DOHH2 (cell line): ENCODE results near the gene PUS10.

Experiments used
- H3F3A ChIP-seq: fragments of 200-600 bp; sonication (generic), shearing (Covaris generic); 2 replicates; pipeline ENCODE4 v1.6.0; 2016; ENCODE audit warnings: antibody characterized with exemption, mild to moderate bottlenecking; ENCODE audit not compliant: control insufficient read depth, insufficient read depth
- H3K27ac ChIP-seq: fragments of 200-600 bp; sonication (generic); 2 replicates; pipeline ENCODE4 v1.5.1; 2014; ENCODE audit warnings: low read depth, mild to moderate bottlenecking, low read length, moderate library complexity
- H3K27me3 ChIP-seq: fragments of 200-600 bp; sonication (generic); 2 replicates; pipeline ENCODE4 v1.6.1; 2014; ENCODE audit warnings: mild to moderate bottlenecking, low read length, mixed read lengths; ENCODE audit not compliant: control insufficient read depth
- H3K36me3 ChIP-seq: fragments of 200-600 bp; sonication (generic); 2 replicates; pipeline ENCODE4 v1.6.1; 2014; ENCODE audit warnings: mild to moderate bottlenecking, low read length, moderate library complexity, mixed read lengths; ENCODE audit not compliant: control insufficient read depth
- H3K4me1 ChIP-seq: fragments of 200-600 bp; sonication (generic); 2 replicates; pipeline ENCODE4 v1.6.1; 2014; ENCODE audit warnings: mild to moderate bottlenecking, low read length, mixed read lengths; ENCODE audit not compliant: control insufficient read depth
- H3K4me2 ChIP-seq: fragments of 200-600 bp; sonication (generic); 2 replicates; pipeline ENCODE4 v1.6.0; 2014; ENCODE audit warnings: mild to moderate bottlenecking, low read length, moderate library complexity
- H3K4me3 ChIP-seq: fragments of 200-600 bp; sonication (generic); 2 replicates; pipeline ENCODE4 v1.5.1; 2014; ENCODE audit warnings: mild to moderate bottlenecking, low read length, mixed read lengths
- H3K79me2 ChIP-seq: fragments of 200-600 bp; sonication (generic); 2 replicates; pipeline ENCODE4 v1.6.1; 2014; ENCODE audit warnings: mild to moderate bottlenecking, low read length, mixed read lengths; ENCODE audit not compliant: control insufficient read depth
- H3K9me2 ChIP-seq: fragments of 200-600 bp; sonication (generic); replicated peaks from 2 replicates; pipeline ENCODE4 v1.6.1; 2014; ENCODE audit warnings: mild to moderate bottlenecking, low read length, mixed read lengths; ENCODE audit not compliant: control insufficient read depth
- H3K9me3 ChIP-seq: fragments of 200-600 bp; sonication (generic); 2 replicates; pipeline ENCODE4 v1.6.1; 2014; ENCODE audit warnings: antibody characterized with exemption, low read length, mixed read lengths; ENCODE audit not compliant: control insufficient read depth, insufficient read depth
- H4K20me1 ChIP-seq: fragments of 200-600 bp; sonication (generic); 2 replicates; pipeline ENCODE4 v1.6.0; 2014; ENCODE audit warnings: low read depth, mild to moderate bottlenecking, antibody characterized with exemption, low read length, moderate library complexity; ENCODE audit not compliant: control insufficient read depth, insufficient read depth
- CTCF ChIP-seq: fragments of 200-600 bp; sonication (generic); IDR thresholded peaks from one replicate; pipeline ENCODE4 v1.5.1; 2014; ENCODE audit warnings: antibody characterized with exemption, mild to moderate bottlenecking, low read depth, low read length; ENCODE audit not compliant: poor library complexity, severe bottlenecking
- EZH2phosphoT487 ChIP-seq: fragments of 200-600 bp; sonication (generic); IDR thresholded peaks from 2 replicates; pipeline ENCODE4 v1.6.1; 2017; ENCODE audit warnings: borderline replicate concordance, mild to moderate bottlenecking, antibody characterized with exemption, low read length, moderate library complexity, mixed read lengths

The PUS10 gene

GRCh38 chr2:61057562-61057961, 39.5 kb upstream of the PUS10 start:
- Histone ChIP-seq H4K20me1 (no peaks in the 10 kb centered on the region), H3K4me2 (no peak overlapping the region), H3K4me1 (peaks cover 9% of the 10 kb centered on the region), H3K9me3 (no peaks in the 10 kb centered on the region), H3K27me3 (no peaks in the 10 kb centered on the region), H3F3A (no peaks in the 10 kb centered on the region), H3K36me3 (no peaks in the 10 kb centered on the region), H3K9me2 (no peaks in the 10 kb centered on the region), H3K27ac (no peak overlapping the region), H3K4me3 (no peak overlapping the region), H3K79me2 (no peaks in the 10 kb centered on the region)
- TF ChIP-seq CTCF (no peak), EZH2phosphoT487 (no peak)

DNA sequence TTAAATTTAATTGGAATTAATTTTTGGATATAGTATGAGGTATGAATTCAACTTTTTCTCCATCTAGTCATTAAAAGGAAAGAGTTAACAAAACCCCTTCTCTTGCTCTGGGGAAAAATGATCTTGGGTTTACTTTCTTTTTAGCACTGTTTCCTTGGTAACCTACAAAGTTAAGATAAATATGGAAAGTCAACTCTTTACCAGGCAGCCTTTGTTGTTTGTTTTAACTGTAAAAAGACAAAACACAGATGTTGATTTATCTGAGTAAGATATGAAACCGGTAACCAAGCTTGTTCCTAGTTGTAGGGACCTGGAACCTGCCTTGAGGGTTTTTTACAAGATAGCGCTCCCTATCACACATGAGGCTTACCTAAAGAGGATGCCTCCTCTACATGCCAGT, 37.5 kb upstream of the PUS10 start:
- no peak overlapping the region for H3K4me3 ChIP-seq
- no peaks in the 10 kb centered on the region for H3K36me3 ChIP-seq
- peaks cover 6% of the 10 kb centered on the region; the same call in 1 of the 2 replicates for H3F3A ChIP-seq
- no peak overlapping the region for H3K4me2 ChIP-seq
- no peak for TF ChIP-seq EZH2phosphoT487
- no peak for TF ChIP-seq CTCF
- no peaks in the 10 kb centered on the region for H3K9me3 ChIP-seq
- H3K4me1 ChIP-seq, result no peaks in the 10 kb centered on the region
- H4K20me1 ChIP-seq, result no peaks in the 10 kb centered on the region
- no peaks in the 10 kb centered on the region for H3K79me2 ChIP-seq
- no peak overlapping the region for H3K27ac ChIP-seq
- H3K9me2 ChIP-seq, result no peaks in the 10 kb centered on the region
- H3K27me3 ChIP-seq, result no peaks in the 10 kb centered on the region

GRCh38 chr2:61045999-61046398, 27.9 kb upstream of the PUS10 start:
- H4K20me1 ChIP-seq, result no peaks in the 10 kb centered on the region
- H3K9me2 ChIP-seq, result no peaks in the 10 kb centered on the region
- no peaks in the 10 kb centered on the region for H3K27me3 ChIP-seq
- peaks cover 3% of the 10 kb centered on the region; the same call in 1 of the 2 replicates for H3K9me3 ChIP-seq
- no peak overlapping the region for H3K4me2 ChIP-seq
- H3K27ac ChIP-seq, result no peak overlapping the region
- H3F3A ChIP-seq, result peaks cover 2% of the 10 kb centered on the region
- peaks cover 18% of the 10 kb centered on the region for H3K4me1 ChIP-seq
- H3K4me3 ChIP-seq, result no peak overlapping the region
- peaks cover 55% of the 10 kb centered on the region for H3K36me3 ChIP-seq
- peaks cover 19% of the 10 kb centered on the region for H3K79me2 ChIP-seq
- TF ChIP-seq CTCF (no peak), EZH2phosphoT487 (no peak)

- no peak overlapping the region for H3K4me3 ChIP-seq
- peaks cover 3% of the 10 kb centered on the region; the same call in 1 of the 2 replicates for H3K9me3 ChIP-seq
- H3K27ac ChIP-seq, result no peak overlapping the region
- TF ChIP-seq CTCF (no peak), EZH2phosphoT487 (no peak)
- H3K4me2 ChIP-seq, result no peak overlapping the region
- H3K27me3 ChIP-seq, result no peaks in the 10 kb centered on the region
- H3F3A ChIP-seq, result no peaks in the 10 kb centered on the region; the same call in none of the 2 replicates
- peaks cover 55% of the 10 kb centered on the region for H3K36me3 ChIP-seq
- peaks cover 19% of the 10 kb centered on the region for H3K79me2 ChIP-seq
- no peaks in the 10 kb centered on the region for H4K20me1 ChIP-seq
- H3K9me2 ChIP-seq, result no peaks in the 10 kb centered on the region
- peaks cover 18% of the 10 kb centered on the region for H3K4me1 ChIP-seq
Observed at GRCh38 chr2:61045226-61045625, 27.2 kb upstream of the PUS10 start.
